ENCODE data around the gene NAALADL2.

DNA sequence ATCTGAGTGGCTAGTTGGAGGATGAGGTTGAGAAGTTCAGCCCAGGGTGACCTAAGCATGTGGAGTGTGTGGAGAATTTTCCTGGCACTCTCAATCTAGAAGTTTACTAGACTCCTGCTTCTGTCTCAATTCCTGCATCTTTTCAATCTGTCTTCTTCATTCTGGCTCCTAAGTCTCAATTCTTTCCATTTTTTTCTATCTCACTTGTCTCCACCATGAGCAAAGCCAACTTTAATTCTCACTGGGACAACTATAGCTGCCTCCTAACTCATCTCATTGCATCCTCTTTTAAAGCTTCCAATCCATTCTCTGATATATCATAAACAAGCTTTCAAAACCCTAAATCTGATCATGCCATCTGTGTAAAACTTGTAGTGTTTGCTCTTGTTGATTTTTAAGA is 569.3 kb downstream of the NAALADL2 start:
- TF ChIP-seq, protein P1, sequence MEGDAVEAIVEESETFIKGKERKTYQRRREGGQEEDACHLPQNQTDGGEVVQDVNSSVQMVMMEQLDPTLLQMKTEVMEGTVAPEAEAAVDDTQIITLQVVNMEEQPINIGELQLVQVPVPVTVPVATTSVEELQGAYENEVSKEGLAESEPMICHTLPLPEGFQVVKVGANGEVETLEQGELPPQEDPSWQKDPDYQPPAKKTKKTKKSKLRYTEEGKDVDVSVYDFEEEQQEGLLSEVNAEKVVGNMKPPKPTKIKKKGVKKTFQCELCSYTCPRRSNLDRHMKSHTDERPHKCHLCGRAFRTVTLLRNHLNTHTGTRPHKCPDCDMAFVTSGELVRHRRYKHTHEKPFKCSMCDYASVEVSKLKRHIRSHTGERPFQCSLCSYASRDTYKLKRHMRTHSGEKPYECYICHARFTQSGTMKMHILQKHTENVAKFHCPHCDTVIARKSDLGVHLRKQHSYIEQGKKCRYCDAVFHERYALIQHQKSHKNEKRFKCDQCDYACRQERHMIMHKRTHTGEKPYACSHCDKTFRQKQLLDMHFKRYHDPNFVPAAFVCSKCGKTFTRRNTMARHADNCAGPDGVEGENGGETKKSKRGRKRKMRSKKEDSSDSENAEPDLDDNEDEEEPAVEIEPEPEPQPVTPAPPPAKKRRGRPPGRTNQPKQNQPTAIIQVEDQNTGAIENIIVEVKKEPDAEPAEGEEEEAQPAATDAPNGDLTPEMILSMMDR (IDR thresholded peaks at IDR 0.05): no peak
- no peak for TF ChIP-seq POLR2A (IDR thresholded peaks at IDR 0.05)

All from body of pancreas (tissue), 4 donors.